GM13977 (cell line): ENCODE measurements around the gene SLC11A2.

Experiments
- DNase-seq: peaks from one replicate; pipeline ENCODE4 v3.0.0; 2012; ENCODE audit warnings: low spot score
- CTCF ChIP-seq: IDR thresholded peaks from 2 replicates; pipeline ENCODE4 v1.5.1; 2012; ENCODE audit warnings: mild to moderate bottlenecking, control low read depth; ENCODE audit not compliant: insufficient read depth; ENCODE audit errors: extremely low read depth, missing control alignments
- in situ Hi-C: fragments of 300-500 bp; cut with MboI; formaldehyde crosslinking; loops from one replicate; pipeline ENCODE4 v1.12.0; 2022; ENCODE audit warnings: low sequenced_read_pairs, low pct_unique_long_range_greater_than_20kb, mixed read lengths, inconsistent platforms; ENCODE audit not compliant: unreplicated experiment

Gene SLC11A2

DNA sequence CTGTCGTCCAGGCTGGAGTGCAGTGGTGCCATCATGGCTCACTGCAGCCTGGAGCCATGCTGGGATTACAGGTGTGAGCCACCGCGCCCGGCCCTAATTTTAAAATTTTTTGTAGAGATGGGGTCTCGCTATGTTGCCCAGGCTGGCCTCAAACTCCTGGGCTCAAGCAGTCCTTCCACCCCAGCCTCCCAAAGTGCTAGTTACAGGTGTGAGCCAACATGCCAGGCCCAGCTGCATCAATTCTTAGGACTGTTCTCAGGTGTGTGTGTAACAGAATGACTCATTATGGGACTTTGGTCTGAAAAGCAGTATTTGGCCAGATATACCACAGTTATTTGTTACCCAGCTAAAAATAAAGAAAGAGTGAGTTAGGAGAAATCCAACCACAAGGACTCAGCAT is 39.3 kb upstream of the SLC11A2 start:
- in situ Hi-C loops: loop anchor here (25.0 kb wide), 1 partner anchor 272 kb away; the partner anchor contains the start of gene CELA1
- no peak for TF ChIP-seq CTCF
- DNase-seq: no peak

DNA sequence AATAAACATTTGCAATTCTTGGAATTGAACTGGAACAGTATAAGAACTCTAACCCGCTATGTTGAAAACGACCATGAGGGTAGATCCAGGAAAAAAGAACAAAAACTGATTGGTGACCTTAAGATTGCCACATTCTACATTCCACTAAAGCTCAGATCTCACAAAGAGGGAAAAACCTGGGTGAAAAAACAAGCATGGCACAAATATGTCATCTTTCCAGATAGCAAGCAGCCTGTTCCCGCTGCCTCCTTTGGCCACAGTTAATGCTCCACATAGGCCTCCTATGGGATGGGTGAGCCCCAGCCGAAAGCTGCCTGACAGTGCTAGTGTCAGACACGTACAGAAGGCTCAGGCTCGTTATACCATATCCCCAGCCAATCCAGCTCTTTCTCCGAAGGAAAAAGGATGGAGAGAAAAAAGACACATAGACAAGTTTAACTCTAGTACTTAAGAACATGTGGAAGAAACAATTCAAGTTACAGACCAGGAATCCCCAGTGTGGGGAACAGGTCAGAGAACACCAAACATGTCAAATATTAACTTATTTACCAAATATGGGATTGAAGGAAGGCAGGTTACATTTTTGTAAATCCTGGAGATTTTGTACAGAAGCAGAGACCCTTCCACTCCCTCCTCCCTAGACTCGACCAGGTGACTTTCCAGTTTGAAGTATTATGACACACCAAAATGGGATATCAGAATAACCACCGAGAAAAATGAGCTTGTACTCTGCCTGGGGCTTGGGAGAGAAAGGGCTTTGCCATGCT is 36.6 kb upstream of the SLC11A2 start:
- DNase-seq: no peak
- in situ Hi-C loops: loop anchor here (25.0 kb wide), 1 partner anchor 274 kb away; the partner anchor contains the start of gene CELA1
- no peak for TF ChIP-seq CTCF

GRCh38 chr12:51059086-51059485 is 32.9 kb upstream of the SLC11A2 start:
- in situ Hi-C loops: loop anchor here (25.0 kb wide), 1 partner anchor 278 kb away; the partner anchor contains the start of gene CELA1
- DNase-seq: no peak
- no peak for TF ChIP-seq CTCF

- no peak for DNase-seq
- TF ChIP-seq CTCF: no peak
- in situ Hi-C loops: loop anchor here (25.0 kb wide), 1 partner anchor 281 kb away; the partner anchor contains the start of gene CELA1
Observed at GRCh38 chr12:51056242-51056641, 30.1 kb upstream of the SLC11A2 start.

DNA sequence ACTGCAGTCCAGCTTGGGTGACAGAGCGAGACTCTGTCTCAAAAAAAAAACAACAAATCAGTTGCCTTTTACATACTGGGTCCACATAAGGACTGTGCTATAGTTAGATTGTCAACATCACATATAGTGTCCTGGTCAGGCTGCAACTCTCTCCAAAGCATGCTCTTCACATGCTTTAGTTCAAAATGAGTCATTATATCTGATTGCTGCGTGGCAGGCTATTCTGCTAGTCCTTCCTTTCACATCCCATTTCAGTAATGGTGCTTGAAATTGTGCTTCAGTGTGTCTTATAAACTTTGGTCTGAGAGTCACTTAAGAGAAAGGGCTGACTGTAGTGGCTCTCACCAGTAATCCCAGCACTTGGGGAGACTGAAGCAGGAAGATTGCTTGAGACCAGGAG is 28.9 kb upstream of the SLC11A2 start:
- in situ Hi-C loops: loop anchor here (25.0 kb wide), 1 partner anchor 282 kb away; the partner anchor contains the start of gene CELA1
- no peak for TF ChIP-seq CTCF
- no peak for DNase-seq

GRCh38 chr12:51051787-51052186 is 25.6 kb upstream of the SLC11A2 start:
- TF ChIP-seq CTCF: no peak
- in situ Hi-C loops: loop anchor here (25.0 kb wide), 1 partner anchor 286 kb away; the partner anchor contains the start of gene CELA1
- no peak for DNase-seq
